HCT116 (cell line): Measurements from ENCODE around the gene SKA1. TPM values are rescaled to one million over a fixed set of nuclear protein-coding genes. Genes with fewer than 3 reads are reported as not detected.
"Not testable (repeated sequence)": the region's sequence is repeated elsewhere in the genome, so short reads cannot be mapped to it uniquely, and the experiment has no call there.

ENCODE experiments used
- ATAC-seq: fragments of 200-7000 bp; cut with Tn5 transposase; 2 replicates; pipeline ENCODE4 v1.9.1; 2020; ENCODE audit warnings: mild to moderate bottlenecking, moderate library complexity
- BruUV-seq: library from RNA; stranded (reverse); fragments of 400-500 nt; replicated peaks from 2 replicates; lab custom pipeline; 2021; lab: Mats Ljungman, UMichigan
- CTCF ChIA-PET: fragments of 300-600 bp; sonication (Branson Sonifier 250); formaldehyde crosslinking; loops from one replicate; lab custom pipeline; 2021; ENCODE audit warnings: antibody characterized with exemption; lab: Charles Lee
- POLR2A ChIA-PET: fragments of 300-600, 350-600 bp; sonication (Branson Sonifier 250); formaldehyde crosslinking; loops from one replicate; lab custom pipeline; 2021; ENCODE audit warnings: antibody characterized with exemption; lab: Charles Lee
- RAD21 ChIA-PET, 2 experiments: fragments of 300-600 bp; sonication (Branson Sonifier 250); formaldehyde crosslinking; loops; one replicate each; lab custom pipeline; 2023; ENCODE audit warnings: low total read pairs in 2 of 2; ENCODE audit not compliant: uncharacterized antibody in 2 of 2, unreplicated experiment in 2 of 2, low non-redundant PET in 1 of 2; lab: Charles Lee
- DNase-seq: peaks from one replicate; pipeline ENCODE4 v3.0.0-alpha.2; 2010; ENCODE audit warnings: low read depth, low spot score
- H2AFZ ChIP-seq: fragments of 200-600 bp; shearing (Covaris generic), sonication (generic); 2 replicates; pipeline ENCODE4 v1.6.1; 2017; ENCODE audit warnings: low read depth, mixed run types, mixed read lengths, antibody characterized with exemption, low read length; ENCODE audit not compliant: poor library complexity, severe bottlenecking
- H3K27ac ChIP-seq: 2 replicates; pipeline ENCODE4 v1.5.1; 2012; ENCODE audit warnings: low read depth, low read length
- H3K27me3 ChIP-seq: fragments of 200-600 bp; sonication (generic); 2 replicates; pipeline ENCODE4 v1.6.1; 2016; ENCODE audit warnings: mixed run types, low read length, mixed read lengths; ENCODE audit not compliant: insufficient read depth
- H3K36me3 ChIP-seq, 2 experiments: fragments of 200-500 bp in 1 of 2; fragments of 200-600 bp in 1 of 2; sonication (Bioruptor generic) in 1 of 2; sonication (generic) in 1 of 2; 2 replicates each; pipeline versions ENCODE4 v1.5.1 to v1.6.1; 2014 to 2016; ENCODE audit warnings: low read length in 2 of 2, inconsistent platforms in 1 of 2, mixed read lengths in 1 of 2, mixed run types in 1 of 2; ENCODE audit not compliant: insufficient read depth in 2 of 2, control insufficient read depth in 1 of 2
- H3K4me1 ChIP-seq, 2 experiments: fragments of 200-600 bp in 1 of 2; sonication (generic) in 1 of 2; 2 replicates each; pipeline versions ENCODE4 v1.5.1 to v1.6.1; 2012 to 2017; ENCODE audit warnings: low read length in 2 of 2, inconsistent platforms in 1 of 2, mild to moderate bottlenecking in 1 of 2, mixed read lengths in 1 of 2, mixed run types in 1 of 2, moderate library complexity in 1 of 2; ENCODE audit not compliant: insufficient read depth in 2 of 2, control insufficient read depth in 1 of 2
- H3K4me2 ChIP-seq: fragments of 200-600 bp; sonication (generic); 2 replicates; pipeline ENCODE4 v1.6.1; 2017; ENCODE audit warnings: mixed run types, low read length, mixed read lengths
- H3K4me3 ChIP-seq, 2 experiments: fragments of 200-600 bp in 1 of 2; sonication (generic) in 1 of 2; replicated peaks in 1 of 2; 2 replicates each; pipeline ENCODE4 v1.5.1; 2011 to 2016; ENCODE audit warnings: low read length in 2 of 2, control low read depth in 1 of 2, low read depth in 1 of 2, mild to moderate bottlenecking in 1 of 2, mixed read lengths in 1 of 2, mixed run types in 1 of 2
- H3K79me2 ChIP-seq: fragments of 200-600 bp; sonication (generic); 2 replicates; pipeline ENCODE4 v1.6.1; 2017; ENCODE audit warnings: mild to moderate bottlenecking, mixed run types, low read length, moderate library complexity, mixed read lengths; ENCODE audit not compliant: insufficient read depth
- H3K9ac ChIP-seq: fragments of 200-600 bp; sonication (generic); 2 replicates; pipeline ENCODE4 v1.6.1; 2016; ENCODE audit warnings: low read length, mixed read lengths
- H3K9me2 ChIP-seq: fragments of 200-600 bp; sonication (generic), shearing (Covaris generic); 2 replicates; pipeline ENCODE4 v1.6.1; 2017; ENCODE audit warnings: mixed run types, mild to moderate bottlenecking, moderate library complexity; ENCODE audit not compliant: insufficient read depth
- H3K9me3 ChIP-seq, 2 experiments: fragments of 200-500 bp in 1 of 2; fragments of 200-600 bp in 1 of 2; sonication (Bioruptor generic) in 1 of 2; sonication (generic) in 1 of 2; 2 replicates each; pipeline ENCODE4 v1.6.1; 2014 to 2017; ENCODE audit warnings: low read length in 2 of 2, mixed read lengths in 2 of 2, inconsistent platforms in 1 of 2, low read depth in 1 of 2, mild to moderate bottlenecking in 1 of 2, mixed run types in 1 of 2, moderate library complexity in 1 of 2; ENCODE audit not compliant: control insufficient read depth in 1 of 2, insufficient read depth in 1 of 2
- H4K20me1 ChIP-seq: fragments of 200-600 bp; sonication (generic), shearing (Covaris generic); 2 replicates; pipeline ENCODE4 v1.6.1; 2017; ENCODE audit warnings: mixed run types, mild to moderate bottlenecking, moderate library complexity; ENCODE audit not compliant: insufficient read depth
- EGR1 ChIP-seq: IDR thresholded peaks from 2 replicates; pipeline ENCODE4 v1.6.1; 2012; ENCODE audit warnings: low read depth
- POLR2AphosphoS5 ChIP-seq: IDR thresholded peaks from 2 replicates; pipeline ENCODE4 v1.6.1; 2011; ENCODE audit warnings: mild to moderate bottlenecking, low read depth, low read length, moderate library complexity
- ZBTB33 ChIP-seq: IDR thresholded peaks from 2 replicates; pipeline ENCODE4 v1.6.1; 2011; ENCODE audit warnings: mild to moderate bottlenecking, low read length, moderate library complexity; ENCODE audit not compliant: insufficient replicate concordance; ENCODE audit errors: extremely low read depth
- intact Hi-C: fragments of 100-400 bp; cut with micrococcal nuclease; formaldehyde crosslinking; loops from 2 replicates; pipeline ENCODE4 v1.10.0; 2022
- total RNA-seq: library from RNA; stranded (reverse); gene quantifications from one replicate; pipeline ENCODE4 v1.2.1, GENCODE V29; 2021; ENCODE audit not compliant: unreplicated experiment

The SKA1 gene
- total RNA-seq, 1 experiment from 2014 or later = 34.5 TPM

DNA sequence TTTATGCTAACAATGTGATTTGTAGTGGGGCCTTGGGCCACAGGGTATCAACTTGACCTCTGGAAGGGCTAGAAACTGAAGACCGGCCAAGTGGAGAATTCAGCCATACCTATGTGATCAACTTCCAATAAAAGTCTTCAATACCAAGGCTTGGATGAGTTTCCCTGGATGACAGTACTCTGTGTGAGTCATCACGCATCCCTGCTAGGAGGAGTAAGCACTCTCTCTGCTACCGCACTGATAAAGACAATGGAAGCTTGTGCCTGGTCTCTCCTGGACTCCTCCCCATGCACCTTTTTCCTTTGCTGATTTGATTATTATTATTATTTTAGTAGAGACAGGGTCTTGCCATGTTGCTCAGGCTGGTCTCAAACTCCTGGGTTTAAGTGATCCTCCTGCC, 58.1 kb downstream of the SKA1 start:
- no TSS peak for BruUV-seq
- Histone ChIP-seq H3K79me2 (no peaks in the 10 kb centered on the region), H3K9me2 (no peaks in the 10 kb centered on the region), H3K4me3 (no peak overlapping the region), H3K27ac (no peak overlapping the region), H4K20me1 (no peaks in the 10 kb centered on the region), H2AFZ (no peak overlapping the region), H3K4me2 (no peak overlapping the region), H3K9ac (no peak overlapping the region), H3K4me1 (no peaks in the 10 kb centered on the region), H3K36me3 (no peaks in the 10 kb centered on the region), H3K9me3 (no peaks in the 10 kb centered on the region), H3K27me3 (no peaks in the 10 kb centered on the region)
- intact Hi-C loops = no loop called here
- no peak for TF ChIP-seq EGR1
- TF ChIP-seq POLR2AphosphoS5 = no peak
- no peak for TF ChIP-seq ZBTB33
- ChIA-PET CTCF (no interaction called here), POLR2A (no interaction called here), RAD21 (no interaction called here)
- DNase-seq = no peak
- ATAC-seq = no peak

- DNase-seq, H2AFZ ChIP-seq, BruUV-seq, POLR2A ChIA-PET, H3K36me3 ChIP-seq, H3K9ac ChIP-seq, RAD21 ChIA-PET, H3K9me2 ChIP-seq, ATAC-seq, intact Hi-C loops, H3K27me3 ChIP-seq, H3K9me3 ChIP-seq, H3K79me2 ChIP-seq, H3K4me1 ChIP-seq, H3K4me3 ChIP-seq, H4K20me1 ChIP-seq, H3K27ac ChIP-seq, H3K4me2 ChIP-seq: not testable (repeated sequence)
- CTCF ChIA-PET = interaction anchor here (1.4 kb wide), 1 partner anchor 8 kb away, joined by 4 read pairs; no protein-coding TSS in a partner anchor
Measured at GRCh38 chr18:50436742-50437141, 61.9 kb downstream of the SKA1 start.
